K562 (cell line): ENCODE data around the gene USHBP1. TPM values are rescaled to one million over a fixed set of nuclear protein-coding genes. Genes with fewer than 3 reads are reported as not detected.

Experiments
- ATAC-seq: fragments of 200-7000 bp; cut with Tn5 transposase; 3 replicates; pipeline ENCODE4 v1.9.1; 2020; ENCODE audit warnings: moderate library complexity
- BruUV-seq: library from RNA; stranded (reverse); fragments of 400-500 nt; replicated peaks from 2 replicates; lab custom pipeline; 2021; lab: Mats Ljungman, UMichigan
- CTCF ChIA-PET: fragments of 300-600 bp; formaldehyde crosslinking; extraction: SDS; loops from one replicate; lab custom pipeline; 2021; ENCODE audit warnings: low intra/inter-chr PET ratio; lab: Yijun Ruan, JAX
- POLR2A ChIA-PET: fragments of 300-600, 350-650 bp; sonication (Branson Sonifier 250); formaldehyde crosslinking; extraction: SDS; loops from one replicate; lab custom pipeline; 2021; ENCODE audit warnings: antibody characterized with exemption, inconsistent platforms; lab: Yijun Ruan, JAX
- DNase-seq, 4 experiments: peaks; one replicate each; pipeline versions ENCODE4 v3.0.0 to v3.0.0-alpha.2; 2011 to 2018; ENCODE audit warnings: low spot score in 3 of 4, mixed read lengths in 3 of 4; ENCODE audit errors: extremely low read depth in 1 of 4
- FAIRE-seq: peaks from 2 replicates; lab custom pipeline; 2011; peaks lifted over from hg19 to GRCh38; lab: Jason Lieb, UNC
- H2AFZ ChIP-seq: 2 replicates; pipeline ENCODE4 v1.6.0; 2011; ENCODE audit warnings: low read depth, low read length, control low read depth, inconsistent platforms
- H3K27ac ChIP-seq: fragments of 200-600 bp; 3 replicates; pipeline ENCODE4 v1.8.0; 2011; ENCODE audit warnings: low read depth, mild to moderate bottlenecking, control low read depth, inconsistent platforms, low read length, moderate library complexity, mixed read lengths; ENCODE audit errors: extremely low read depth
- H3K27me3 ChIP-seq, 2 experiments: fragments of 300-600 bp in 1 of 2; 2 replicates in 1 of 2; 3 replicates in 1 of 2; pipeline versions ENCODE4 v1.6.0 to v1.8.0; 2011; ENCODE audit warnings: inconsistent platforms in 2 of 2, low read length in 2 of 2, mild to moderate bottlenecking in 1 of 2, mixed read lengths in 1 of 2, moderate library complexity in 1 of 2; ENCODE audit not compliant: control insufficient read depth in 2 of 2, insufficient read depth in 2 of 2
- H3K36me3 ChIP-seq: fragments of 300-600 bp; 3 replicates; pipeline ENCODE4 v1.8.0; 2011; ENCODE audit warnings: mild to moderate bottlenecking, low read length, inconsistent platforms; ENCODE audit not compliant: control insufficient read depth, insufficient read depth
- H3K4me1 ChIP-seq, 2 experiments: fragments of 200-600 bp in 1 of 2; replicated peaks in 1 of 2; 2 replicates in 1 of 2; 3 replicates in 1 of 2; pipeline versions ENCODE4 v1.5.1 to v1.8.0; 2011; ENCODE audit warnings: inconsistent platforms in 2 of 2, low read length in 2 of 2, mild to moderate bottlenecking in 1 of 2, mixed read lengths in 1 of 2, moderate library complexity in 1 of 2; ENCODE audit not compliant: control insufficient read depth in 2 of 2, insufficient read depth in 2 of 2
- H3K4me2 ChIP-seq: 2 replicates; pipeline ENCODE4 v1.6.1; 2011; ENCODE audit warnings: low read length, control low read depth, inconsistent platforms, mixed read lengths; ENCODE audit not compliant: insufficient read depth
- H3K4me3 ChIP-seq: fragments of 200-600 bp; sonication (generic), shearing (Covaris generic); 2 replicates; pipeline ENCODE4 v1.5.1; 2016; ENCODE audit warnings: control low read depth, inconsistent platforms
- H3K79me2 ChIP-seq: fragments of 200-600 bp; 3 replicates; pipeline ENCODE4 v1.8.0; 2011; ENCODE audit warnings: low read length, inconsistent platforms; ENCODE audit not compliant: control insufficient read depth, insufficient read depth
- H3K9ac ChIP-seq, 2 experiments: 2 replicates each; pipeline versions ENCODE4 v1.6.0 to v1.6.1; 2011; ENCODE audit warnings: low read depth in 2 of 2, low read length in 2 of 2, control low read depth in 1 of 2, inconsistent platforms in 1 of 2, mild to moderate bottlenecking in 1 of 2, mixed read lengths in 1 of 2; ENCODE audit not compliant: insufficient read depth in 1 of 2
- H3K9me1 ChIP-seq: one replicate; pipeline ENCODE4 v1.6.0; 2011; ENCODE audit warnings: inconsistent platforms, mild to moderate bottlenecking, low read length, moderate library complexity; ENCODE audit not compliant: control insufficient read depth, insufficient read depth
- H3K9me3 ChIP-seq: replicated peaks from 2 replicates; pipeline ENCODE4 v1.5.1; 2011; ENCODE audit warnings: low read depth, low read length, inconsistent platforms; ENCODE audit not compliant: control insufficient read depth, insufficient read depth
- H4K20me1 ChIP-seq: replicated peaks from 2 replicates; pipeline ENCODE4 v1.6.1; 2011; ENCODE audit warnings: low read length, inconsistent platforms, mixed read lengths; ENCODE audit not compliant: control insufficient read depth, insufficient read depth
- CBFA2T3 ChIP-seq: fragments of 450-650 bp; IDR thresholded peaks from 2 replicates; pipeline ENCODE4 v1.6.1; 2017
- EP400 ChIP-seq: fragments of 450-650 bp; IDR thresholded peaks from 2 replicates; pipeline ENCODE4 v1.6.1; 2017; ENCODE audit warnings: antibody characterized with exemption, mild to moderate bottlenecking, moderate library complexity
- GABPA ChIP-seq: fragments of 200-800 bp; sonication (Bioruptor generic); conservative IDR thresholded peaks from 2 replicates; pipeline ENCODE4 v1.6.1; 2016; ENCODE audit warnings: low read depth, missing genetic modification characterization, missing compliant biosample characterization
- HDGF ChIP-seq: fragments of 450-650 bp; IDR thresholded peaks from 2 replicates; pipeline ENCODE4 v1.6.1; 2016
- LARP7 ChIP-seq: fragments of 450-650 bp; IDR thresholded peaks from 2 replicates; pipeline ENCODE4 v1.6.1; 2016
- MTA3 ChIP-seq: fragments of 450-650 bp; formaldehyde crosslinking; IDR thresholded peaks from 2 replicates; pipeline ENCODE4 v1.6.1; 2017; ENCODE audit warnings: mild to moderate bottlenecking, borderline replicate concordance
- MYC ChIP-seq, 2 experiments: fragments of 250-450 bp in 1 of 2; sonication (Bioruptor Pico) in 1 of 2; IDR thresholded peaks; 2 replicates each; pipeline versions ENCODE4 v1.5.1 to v1.6.1; 2012 to 2021; ENCODE audit warnings: low read depth in 2 of 2, borderline replicate concordance in 1 of 2, improper control_type of control experiment in 1 of 2, low read length in 1 of 2, mild to moderate bottlenecking in 1 of 2, moderate library complexity in 1 of 2
- NFATC3 ChIP-seq: fragments of 450-650 bp; IDR thresholded peaks from 2 replicates; pipeline ENCODE4 v1.6.1; 2017; ENCODE audit warnings: mild to moderate bottlenecking
- NR2C1 ChIP-seq, 2 experiments: fragments of 450-650 bp; IDR thresholded peaks; 2 replicates each; pipeline ENCODE4 v1.6.1; 2017; ENCODE audit warnings: mild to moderate bottlenecking in 2 of 2, antibody characterized with exemption in 1 of 2, inconsistent platforms in 1 of 2, missing compliant biosample characterization in 1 of 2, missing genetic modification characterization in 1 of 2
- PHB2 ChIP-seq: fragments of 450-650 bp; IDR thresholded peaks from 2 replicates; pipeline ENCODE4 v1.6.1; 2017; ENCODE audit warnings: low read depth
- POLR2B ChIP-seq: fragments of 450-650 bp; IDR thresholded peaks from 2 replicates; pipeline ENCODE4 v1.6.1; 2018; ENCODE audit warnings: low read depth; ENCODE audit not compliant: partially characterized antibody
- RAD21 ChIP-seq, 2 experiments: fragments of 250-450 bp in 1 of 2; fragments of 450-650 bp in 1 of 2; sonication (Bioruptor Pico) in 1 of 2; formaldehyde crosslinking in 1 of 2; IDR thresholded peaks in 1 of 2; conservative IDR thresholded peaks in 1 of 2; 2 replicates each; pipeline versions ENCODE4 v1.4.0 to v1.8.0; 2020 to 2022; ENCODE audit warnings: mild to moderate bottlenecking in 2 of 2, moderate library complexity in 1 of 2
- SETDB1 ChIP-seq: IDR thresholded peaks from one replicate; pipeline ENCODE4 v1.6.1; 2012; ENCODE audit warnings: low read length, control low read depth, inconsistent platforms
- TCF3 ChIP-seq: sonication (generic); formaldehyde crosslinking; IDR thresholded peaks from 2 replicates; pipeline ENCODE4 v1.4.0; 2020; ENCODE audit warnings: mild to moderate bottlenecking, missing genetic modification reagents
- ZBTB7A ChIP-seq: IDR thresholded peaks from 2 replicates; pipeline ENCODE4 v1.6.1; 2011; ENCODE audit warnings: low read depth, mild to moderate bottlenecking, low read length, moderate library complexity, borderline replicate concordance; ENCODE audit not compliant: control insufficient read depth
- ZNF121 ChIP-seq: sonication (generic); formaldehyde crosslinking; conservative IDR thresholded peaks from 2 replicates; pipeline ENCODE4 v1.8.0; 2022; ENCODE audit warnings: missing genetic modification reagents
- ZNF165 ChIP-seq: fragments of 250-450 bp; sonication (Bioruptor Pico); IDR thresholded peaks from 2 replicates; pipeline ENCODE4 v1.4.0; 2020; ENCODE audit warnings: borderline replicate concordance
- ZNF24 ChIP-seq: fragments of 450-650 bp; IDR thresholded peaks from 2 replicates; pipeline ENCODE4 v1.6.1; 2016
- WGBS: fragments of 100-300 bp; shearing (Covaris generic); methylation state at CpG from one replicate; pipeline ENCODE4 v1.1.6; 2016; ENCODE audit warnings: low coverage, mixed read lengths; ENCODE audit not compliant: insufficient coverage; ENCODE audit errors: missing lambda C conversion rate; 5-methylcytosine and 5-hydroxymethylcytosine counted together
- in situ Hi-C: fragments of 300-500 bp; cut with MboI; formaldehyde crosslinking; loops from 4 replicates; pipeline ENCODE4 v1.15.0; 2018; ENCODE audit warnings: inconsistent platforms, mixed read lengths
- intact Hi-C: fragments of 100-400 bp; cut with micrococcal nuclease; formaldehyde crosslinking; loops from 2 replicates; pipeline ENCODE4 v1.14.2; 2022
- polyA plus RNA-seq, 8 experiments: library from polyadenylated mRNA; depleted of rRNA in 4 of 8; stranded (reverse) in 5 of 8; unstranded in 3 of 8; fragments of >200 nt; fragmentation: Nextera tagmentation in 2 of 8; fragmentation: Illumina TruSeq in 1 of 8; extraction: Ambion mirVana in 2 of 8; extraction: Trizol in 1 of 8; gene quantifications; 2 replicates each; pipeline versions ENCODE4 v1.2.1 to v1.2.3, GENCODE V29; 2011 to 2014; ENCODE audit warnings: inconsistent platforms in 1 of 8, missing spikeins in 1 of 8
- total RNA-seq, 7 experiments: library from RNA; depleted of rRNA in 6 of 7; stranded (reverse); fragments of >200 nt in 6 of 7; fragmentation: Illumina TruSeq in 2 of 7; extraction: Trizol in 2 of 7; gene quantifications; 2 replicates each; pipeline versions ENCODE4 v1.2.1 to v1.2.3, GENCODE V29; 2011 to 2021; ENCODE audit warnings: low replicate concordance in 1 of 7
- TF ChIP-seq, protein P1 (sequence below): sonication (generic); formaldehyde crosslinking; IDR thresholded peaks from 2 replicates; pipeline ENCODE4 v1.4.0; 2020; ENCODE audit warnings: mild to moderate bottlenecking, missing genetic modification reagents

The USHBP1 gene
- total and polyA plus RNA-seq, 9 of the 15 experiments (the other 6 are each of a cell fraction or from before 2014, with no cell fraction given) = 0.03 to 0.10 (median 0.05) TPM; not detected in 5

DNA sequence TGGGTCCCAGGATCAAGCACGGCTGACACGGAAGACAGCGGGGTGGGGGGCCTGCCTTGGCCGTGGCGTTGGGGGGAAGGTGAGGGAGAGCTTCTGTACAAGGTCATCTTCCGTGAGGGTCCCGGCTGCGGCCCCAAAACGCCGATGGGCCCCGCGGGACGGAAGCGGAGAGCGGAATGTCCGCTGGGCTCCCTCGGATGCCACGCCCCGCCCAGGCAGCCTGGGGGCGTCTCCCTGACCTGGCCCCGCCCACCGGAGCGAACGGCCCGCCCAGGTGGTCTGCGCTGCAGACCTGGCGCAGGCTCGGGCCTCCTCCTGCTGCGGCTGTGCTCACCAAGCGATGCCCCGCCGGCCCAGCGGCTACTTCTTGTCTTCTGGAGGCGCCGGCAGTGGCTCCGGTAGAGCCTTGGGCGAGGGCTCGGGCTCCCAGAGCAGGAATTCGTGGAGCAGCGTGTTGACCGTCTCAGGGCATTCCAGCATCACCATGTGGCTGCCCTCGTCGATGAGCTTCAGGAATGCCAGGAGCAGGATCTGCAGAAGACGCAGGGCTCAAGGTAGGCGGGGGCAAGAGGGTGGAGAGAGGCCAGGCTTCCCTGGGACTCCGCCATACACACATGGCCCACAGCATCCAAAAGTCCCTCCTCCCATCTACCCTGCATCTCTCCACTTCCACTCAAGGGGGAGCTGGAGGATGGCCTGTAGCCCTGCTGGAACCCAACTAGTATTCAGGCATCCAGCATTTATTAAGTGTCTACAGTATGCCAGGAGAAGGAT lies 27.9 kb upstream of the USHBP1 start:
- intact Hi-C loops = loop anchor here (2.0 to 5.0 kb wide), 3 partner anchors 42 to 395 kb away; partner anchors contain the start of gene ANO8
- POLR2A ChIA-PET = interaction anchor here (0.6 to 1.0 kb wide), 4 partner anchors 9 to 162 kb away, joined by 3 to 6 read pairs (median 6); partner anchors contain the start of genes ABHD8 and USE1
- Histone ChIP-seq H3K9ac (peak overlapping the region; percentile 65 to 88), H4K20me1 (no peaks in the 10 kb centered on the region), H3K27ac (peak overlapping the region; percentile 70), H3K4me1 (peaks cover 12 to 45% of the 10 kb centered on the region in 2 experiments; a peak in 4 of 5 replicates), H3K79me2 (peaks cover 12% of the 10 kb centered on the region), H3K27me3 (no peaks in the 10 kb centered on the region), H3K4me3 (peak overlapping the region; percentile 62), H2AFZ (peak overlapping the region; percentile 94), H3K9me1 (peaks cover 7% of the 10 kb centered on the region), H3K36me3 (peaks cover 10% of the 10 kb centered on the region; the same call in 2 of the 3 replicates), H3K4me2 (peak overlapping the region; percentile 92), H3K9me3 (no peaks in the 10 kb centered on the region)
- in situ Hi-C loops = loop anchor here (5.0 kb wide), 1 partner anchor 95 kb away; no protein-coding TSS in a partner anchor
- peak; percentile 93 to 96 (median 96) for DNase-seq
- CTCF ChIA-PET = interaction anchor here (0.7 to 1.4 kb wide), 5 partner anchors 11 to 157 kb away, joined by 3 to 7 read pairs (median 4); partner anchors contain the start of gene ABHD8
- TSS peak; percentile 63 for BruUV-seq
- peak; percentile 89 for FAIRE-seq
- ATAC-seq = peak; percentile 91
- under 1% methylated on average over 26 of the region's 46 CpGs for WGBS
- TF ChIP-seq NR2C1 (IDR thresholded peaks at IDR 0.05) = no peak
- TF ChIP-seq NR2C1 (tag; IDR thresholded peaks at IDR 0.05) = no peak
- 0 out of 2 replicates have a peak, but pooled peaks have one; percentile 7 for TF ChIP-seq PHB2
- no peak for TF ChIP-seq SETDB1
- peak; percentile 98 for TF ChIP-seq ZBTB7A
- no peak for TF ChIP-seq ZNF165 (CRISPR knock-in tag)
- peak; percentile 53 for TF ChIP-seq POLR2B
- TF ChIP-seq CBFA2T3 = no peak
- no peak for TF ChIP-seq LARP7
- peak; percentile 64 to 87 for TF ChIP-seq RAD21 (CRISPR knock-in tag; conservative IDR thresholded peaks at IDR 0.05 in 1 of 2, IDR thresholded peaks at IDR 0.05 in 1 of 2)
- no peak for TF ChIP-seq NFATC3
- no peak for TF ChIP-seq ZNF24
- TF ChIP-seq ZNF121 = no peak
- TF ChIP-seq MTA3 = peak; percentile 74; the same call in 1 of the 2 replicates
- TF ChIP-seq EP400 = peak; percentile 93
- TF ChIP-seq, protein P1, sequence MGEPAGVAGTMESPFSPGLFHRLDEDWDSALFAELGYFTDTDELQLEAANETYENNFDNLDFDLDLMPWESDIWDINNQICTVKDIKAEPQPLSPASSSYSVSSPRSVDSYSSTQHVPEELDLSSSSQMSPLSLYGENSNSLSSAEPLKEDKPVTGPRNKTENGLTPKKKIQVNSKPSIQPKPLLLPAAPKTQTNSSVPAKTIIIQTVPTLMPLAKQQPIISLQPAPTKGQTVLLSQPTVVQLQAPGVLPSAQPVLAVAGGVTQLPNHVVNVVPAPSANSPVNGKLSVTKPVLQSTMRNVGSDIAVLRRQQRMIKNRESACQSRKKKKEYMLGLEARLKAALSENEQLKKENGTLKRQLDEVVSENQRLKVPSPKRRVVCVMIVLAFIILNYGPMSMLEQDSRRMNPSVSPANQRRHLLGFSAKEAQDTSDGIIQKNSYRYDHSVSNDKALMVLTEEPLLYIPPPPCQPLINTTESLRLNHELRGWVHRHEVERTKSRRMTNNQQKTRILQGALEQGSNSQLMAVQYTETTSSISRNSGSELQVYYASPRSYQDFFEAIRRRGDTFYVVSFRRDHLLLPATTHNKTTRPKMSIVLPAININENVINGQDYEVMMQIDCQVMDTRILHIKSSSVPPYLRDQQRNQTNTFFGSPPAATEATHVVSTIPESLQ (CRISPR knock-in tag) = peak; percentile 81; the same call in 1 of the 2 replicates
- TF ChIP-seq GABPA (tag) = 0 out of 2 replicates have a peak, but pooled peaks have one; percentile 31
- peak; percentile 94 for TF ChIP-seq MYC (IDR thresholded peaks at IDR 0.05; ENCODE audit: low read depth, low read length)
- TF ChIP-seq MYC (CRISPR knock-in tag; IDR thresholded peaks at IDR 0.05; ENCODE audit: borderline replicate concordance, low read depth) = no peak; the same call in 1 of the 2 replicates
- TF ChIP-seq TCF3 (CRISPR knock-in tag) = no peak
- peak; percentile 71; the same call in 1 of the 2 replicates for TF ChIP-seq HDGF
